Astrocyte (in vitro differentiated cells and primary cell): ENCODE results near the gene KRTAP1-3. TPM values are rescaled to one million over a fixed set of nuclear protein-coding genes. Genes with fewer than 3 reads are reported as not detected.

ENCODE experiments used
- DNase-seq: peaks from one replicate; pipeline ENCODE4 v3.0.0-alpha.2; 2010; ENCODE audit warnings: low read depth
- FAIRE-seq: peaks from 2 replicates; lab custom pipeline; 2011; peaks lifted over from hg19 to GRCh38; lab: Jason Lieb, UNC
- H2AFZ ChIP-seq: 2 replicates; pipeline ENCODE4 v1.6.0; 2012; ENCODE audit warnings: low read depth, low read length, inconsistent platforms
- H3K27ac ChIP-seq: 2 replicates; pipeline ENCODE4 v1.5.1; 2011; ENCODE audit warnings: low read depth, low read length, inconsistent platforms
- H3K27me3 ChIP-seq: 2 replicates; pipeline ENCODE4 v1.6.0; 2011; ENCODE audit warnings: low read length, inconsistent platforms; ENCODE audit not compliant: insufficient read depth
- H3K36me3 ChIP-seq: 2 replicates; pipeline ENCODE4 v1.5.1; 2011; ENCODE audit warnings: low read length, inconsistent platforms; ENCODE audit not compliant: insufficient read depth
- H3K4me1 ChIP-seq: 2 replicates; pipeline ENCODE4 v1.5.1; 2011; ENCODE audit warnings: low read length, inconsistent platforms; ENCODE audit not compliant: insufficient read depth
- H3K4me2 ChIP-seq: 2 replicates; pipeline ENCODE4 v1.6.0; 2012; ENCODE audit warnings: low read length, inconsistent platforms
- H3K4me3 ChIP-seq: 2 replicates; pipeline ENCODE4 v1.5.1; 2011; ENCODE audit warnings: low read depth, mild to moderate bottlenecking, low read length, inconsistent platforms; ENCODE audit not compliant: insufficient read depth
- H3K79me2 ChIP-seq: 2 replicates; pipeline ENCODE4 v1.6.0; 2012; ENCODE audit warnings: mild to moderate bottlenecking, low read length, inconsistent platforms; ENCODE audit not compliant: insufficient read depth
- H3K9ac ChIP-seq: 2 replicates; pipeline ENCODE4 v1.6.0; 2012; ENCODE audit warnings: mild to moderate bottlenecking, low read length, inconsistent platforms
- H3K9me3 ChIP-seq: 2 replicates; pipeline ENCODE4 v1.5.1; 2012; ENCODE audit warnings: low read depth, mild to moderate bottlenecking, low read length, inconsistent platforms; ENCODE audit not compliant: insufficient read depth
- H4K20me1 ChIP-seq: 2 replicates; pipeline ENCODE4 v1.6.0; 2012; ENCODE audit warnings: low read length, inconsistent platforms; ENCODE audit not compliant: insufficient read depth
- H3K27ac Mint-ChIP-seq: one replicate; pipeline ENCODE4 v1.8.0; 2021; ENCODE audit warnings: mild to moderate bottlenecking, mixed read lengths; ENCODE audit not compliant: unreplicated experiment
- H3K27me3 Mint-ChIP-seq: one replicate; pipeline ENCODE4 v1.8.0; 2021; ENCODE audit warnings: low read depth, mixed read lengths; ENCODE audit not compliant: unreplicated experiment
- H3K36me3 Mint-ChIP-seq: one replicate; pipeline ENCODE4 v1.8.0; 2021; ENCODE audit warnings: low read depth, mixed read lengths; ENCODE audit not compliant: unreplicated experiment
- H3K4me1 Mint-ChIP-seq: one replicate; pipeline ENCODE4 v1.8.0; 2021; ENCODE audit warnings: low read depth, mixed read lengths; ENCODE audit not compliant: unreplicated experiment
- H3K4me3 Mint-ChIP-seq: one replicate; pipeline ENCODE4 v1.8.0; 2021; ENCODE audit warnings: mild to moderate bottlenecking, moderate library complexity, mixed read lengths; ENCODE audit not compliant: unreplicated experiment
- H3K9me3 Mint-ChIP-seq: one replicate; pipeline ENCODE4 v1.8.0; 2021; ENCODE audit warnings: mild to moderate bottlenecking, mixed read lengths; ENCODE audit not compliant: unreplicated experiment
- EZH2 ChIP-seq: IDR thresholded peaks from 2 replicates; pipeline ENCODE4 v1.6.1; 2012; ENCODE audit warnings: mild to moderate bottlenecking, low read length, inconsistent platforms; ENCODE audit not compliant: insufficient read depth
- total RNA-seq: library from RNA; stranded (reverse); gene quantifications from 2 replicates; pipeline ENCODE4 v1.2.1, GENCODE V29; 2021
- TF ChIP-seq, protein P1 (sequence below): IDR thresholded peaks from 2 replicates; pipeline ENCODE4 v1.5.1; 2011; ENCODE audit warnings: low read depth, mild to moderate bottlenecking, inconsistent platforms, low read length, moderate library complexity; ENCODE audit not compliant: insufficient read depth

The KRTAP1-3 gene
- total RNA-seq, 1 donor from 2014 or later: not detected

DNA sequence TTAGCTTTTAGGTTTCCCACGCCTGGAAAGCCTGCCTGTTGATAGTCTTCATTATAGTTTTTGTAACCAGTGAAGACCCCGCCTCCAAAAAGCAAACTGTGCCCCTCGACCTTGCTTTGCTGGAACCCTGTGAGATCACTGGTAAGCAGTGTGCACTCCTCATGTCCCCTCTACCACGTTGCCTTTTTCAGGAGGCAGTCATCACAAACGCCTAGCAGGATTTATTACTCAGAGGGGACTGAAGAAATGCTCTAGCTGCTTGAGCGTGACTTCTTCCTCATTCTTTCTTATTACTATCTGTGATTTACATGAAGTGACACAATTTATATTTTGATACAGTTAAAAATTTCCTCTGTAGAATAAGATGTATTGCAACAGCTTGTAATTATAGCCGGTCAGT is 19.2 kb downstream of the KRTAP1-3 start:
- no peaks in the 10 kb centered on the region for H4K20me1 ChIP-seq
- H3K9ac ChIP-seq: no peak overlapping the region
- DNase-seq: no peak
- H3K9me3 Mint-ChIP-seq: no peaks in the 10 kb centered on the region
- no peak overlapping the region for H3K4me3 ChIP-seq
- TF ChIP-seq, protein P1, sequence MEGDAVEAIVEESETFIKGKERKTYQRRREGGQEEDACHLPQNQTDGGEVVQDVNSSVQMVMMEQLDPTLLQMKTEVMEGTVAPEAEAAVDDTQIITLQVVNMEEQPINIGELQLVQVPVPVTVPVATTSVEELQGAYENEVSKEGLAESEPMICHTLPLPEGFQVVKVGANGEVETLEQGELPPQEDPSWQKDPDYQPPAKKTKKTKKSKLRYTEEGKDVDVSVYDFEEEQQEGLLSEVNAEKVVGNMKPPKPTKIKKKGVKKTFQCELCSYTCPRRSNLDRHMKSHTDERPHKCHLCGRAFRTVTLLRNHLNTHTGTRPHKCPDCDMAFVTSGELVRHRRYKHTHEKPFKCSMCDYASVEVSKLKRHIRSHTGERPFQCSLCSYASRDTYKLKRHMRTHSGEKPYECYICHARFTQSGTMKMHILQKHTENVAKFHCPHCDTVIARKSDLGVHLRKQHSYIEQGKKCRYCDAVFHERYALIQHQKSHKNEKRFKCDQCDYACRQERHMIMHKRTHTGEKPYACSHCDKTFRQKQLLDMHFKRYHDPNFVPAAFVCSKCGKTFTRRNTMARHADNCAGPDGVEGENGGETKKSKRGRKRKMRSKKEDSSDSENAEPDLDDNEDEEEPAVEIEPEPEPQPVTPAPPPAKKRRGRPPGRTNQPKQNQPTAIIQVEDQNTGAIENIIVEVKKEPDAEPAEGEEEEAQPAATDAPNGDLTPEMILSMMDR: no peak
- TF ChIP-seq EZH2: no peak
- no peak overlapping the region for H3K27ac ChIP-seq
- no peaks in the 10 kb centered on the region for H3K4me1 ChIP-seq
- H3K36me3 ChIP-seq: no peaks in the 10 kb centered on the region
- no peaks in the 10 kb centered on the region for H3K79me2 ChIP-seq
- no peaks in the 10 kb centered on the region for H3K9me3 ChIP-seq
- no peak overlapping the region for H3K27ac Mint-ChIP-seq
- no peaks in the 10 kb centered on the region for H3K27me3 Mint-ChIP-seq
- FAIRE-seq: no peak
- H2AFZ ChIP-seq: no peak overlapping the region
- no peaks in the 10 kb centered on the region for H3K27me3 ChIP-seq
- no peak overlapping the region for H3K4me2 ChIP-seq
- H3K4me1 Mint-ChIP-seq: no peaks in the 10 kb centered on the region
- no peak overlapping the region for H3K4me3 Mint-ChIP-seq
- H3K36me3 Mint-ChIP-seq: no peaks in the 10 kb centered on the region

DNA sequence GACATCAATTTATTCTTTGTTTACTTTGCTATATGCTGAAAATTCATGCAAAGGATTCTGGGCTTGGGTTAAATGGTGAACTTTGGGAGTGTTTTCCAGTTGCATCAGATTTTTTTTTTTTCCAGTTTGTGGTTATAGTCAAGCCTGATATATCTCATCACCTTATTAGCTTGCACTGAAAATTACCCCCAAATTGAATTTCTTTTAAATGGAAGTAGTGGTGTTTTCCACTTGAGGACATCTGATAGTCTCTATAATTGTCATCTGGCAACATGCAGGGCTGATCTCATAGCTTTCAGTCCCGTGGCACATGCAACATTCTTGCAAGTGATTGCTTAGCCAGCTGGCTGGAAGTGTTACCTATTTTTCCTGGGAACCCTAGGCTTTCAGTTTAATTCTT is 21.1 kb downstream of the KRTAP1-3 start:
- H3K4me2 ChIP-seq: no peak overlapping the region
- H3K27ac Mint-ChIP-seq: peak overlapping the region; percentile 41

DNA sequence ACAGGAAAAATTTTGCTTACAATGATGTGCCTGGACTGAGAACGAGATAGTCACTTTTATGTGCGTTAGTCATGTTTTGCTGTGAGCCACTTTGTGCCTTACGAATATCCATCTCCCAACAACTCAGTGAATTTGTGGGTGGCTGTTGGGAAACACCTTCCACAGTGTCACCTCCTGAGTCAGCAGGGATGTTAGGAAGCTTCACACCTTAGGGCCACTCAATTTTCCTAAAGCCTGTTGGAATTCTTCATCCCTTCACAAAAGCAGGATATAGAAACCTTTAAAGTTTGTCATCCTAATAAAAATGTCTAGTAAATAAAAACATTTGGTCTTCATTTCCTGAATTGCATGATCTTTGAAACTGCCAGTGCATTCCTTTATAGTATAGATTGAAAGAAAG is 21.5 kb downstream of the KRTAP1-3 start:
- H2AFZ ChIP-seq: no peak overlapping the region
- Mint-ChIP-seq H3K9me3 (no peaks in the 10 kb centered on the region), H3K36me3 (no peaks in the 10 kb centered on the region), H3K27ac (no peak overlapping the region), H3K4me3 (no peak overlapping the region), H3K4me1 (no peaks in the 10 kb centered on the region), H3K27me3 (no peaks in the 10 kb centered on the region)
- no peak overlapping the region for H3K4me3 ChIP-seq
- no peaks in the 10 kb centered on the region for H3K27me3 ChIP-seq
- H3K4me1 ChIP-seq: no peaks in the 10 kb centered on the region
- TF ChIP-seq EZH2: no peak
- TF ChIP-seq, protein P1: no peak
- H3K9me3 ChIP-seq: no peaks in the 10 kb centered on the region
- no peak for FAIRE-seq
- H3K9ac ChIP-seq: no peak overlapping the region
- no peaks in the 10 kb centered on the region for H4K20me1 ChIP-seq
- DNase-seq: no peak
- H3K36me3 ChIP-seq: no peaks in the 10 kb centered on the region
- no peak overlapping the region for H3K4me2 ChIP-seq
- H3K27ac ChIP-seq: no peak overlapping the region
- no peaks in the 10 kb centered on the region for H3K79me2 ChIP-seq

More for the DNA sequence above, 21.1 kb downstream of the KRTAP1-3 start:
- H4K20me1 ChIP-seq: no peaks in the 10 kb centered on the region
- Mint-ChIP-seq H3K27me3 (no peaks in the 10 kb centered on the region), H3K9me3 (no peaks in the 10 kb centered on the region), H3K36me3 (no peaks in the 10 kb centered on the region), H3K4me3 (no peak overlapping the region), H3K4me1 (no peaks in the 10 kb centered on the region)
- H3K79me2 ChIP-seq: no peaks in the 10 kb centered on the region
- H3K4me1 ChIP-seq: no peaks in the 10 kb centered on the region
- H3K9ac ChIP-seq: no peak overlapping the region
- FAIRE-seq (no peak), DNase-seq (no peak)
- H2AFZ ChIP-seq: no peak overlapping the region
- no peak overlapping the region for H3K4me3 ChIP-seq
- H3K9me3 ChIP-seq: no peaks in the 10 kb centered on the region
- H3K27me3 ChIP-seq: no peaks in the 10 kb centered on the region
- no peaks in the 10 kb centered on the region for H3K36me3 ChIP-seq
- TF ChIP-seq EZH2: no peak
- TF ChIP-seq, protein P1: no peak
- H3K27ac ChIP-seq: no peak overlapping the region
